ENCODE measurements around the gene DEXI.

- TF ChIP-seq GLIS2 (tag by site-specific recombination; IDR thresholded peaks at IDR 0.05), result no peak
- no peak for TF ChIP-seq ZNF274 (IDR thresholded peaks at IDR 0.05; ENCODE audit: low read length)
- no peak for TF ChIP-seq ZNF274 (tag by site-specific recombination; IDR thresholded peaks at IDR 0.05; ENCODE audit: borderline replicate concordance)
- TF ChIP-seq, protein P1, sequence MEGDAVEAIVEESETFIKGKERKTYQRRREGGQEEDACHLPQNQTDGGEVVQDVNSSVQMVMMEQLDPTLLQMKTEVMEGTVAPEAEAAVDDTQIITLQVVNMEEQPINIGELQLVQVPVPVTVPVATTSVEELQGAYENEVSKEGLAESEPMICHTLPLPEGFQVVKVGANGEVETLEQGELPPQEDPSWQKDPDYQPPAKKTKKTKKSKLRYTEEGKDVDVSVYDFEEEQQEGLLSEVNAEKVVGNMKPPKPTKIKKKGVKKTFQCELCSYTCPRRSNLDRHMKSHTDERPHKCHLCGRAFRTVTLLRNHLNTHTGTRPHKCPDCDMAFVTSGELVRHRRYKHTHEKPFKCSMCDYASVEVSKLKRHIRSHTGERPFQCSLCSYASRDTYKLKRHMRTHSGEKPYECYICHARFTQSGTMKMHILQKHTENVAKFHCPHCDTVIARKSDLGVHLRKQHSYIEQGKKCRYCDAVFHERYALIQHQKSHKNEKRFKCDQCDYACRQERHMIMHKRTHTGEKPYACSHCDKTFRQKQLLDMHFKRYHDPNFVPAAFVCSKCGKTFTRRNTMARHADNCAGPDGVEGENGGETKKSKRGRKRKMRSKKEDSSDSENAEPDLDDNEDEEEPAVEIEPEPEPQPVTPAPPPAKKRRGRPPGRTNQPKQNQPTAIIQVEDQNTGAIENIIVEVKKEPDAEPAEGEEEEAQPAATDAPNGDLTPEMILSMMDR (tag by site-specific recombination; IDR thresholded peaks at IDR 0.05), result no peak
- TF ChIP-seq ZBTB17 (tag by site-specific recombination; IDR thresholded peaks at IDR 0.05), result no peak
- TF ChIP-seq IKZF3 (tag by site-specific recombination; IDR thresholded peaks at IDR 0.05), result no peak
- TF ChIP-seq, protein P2, sequence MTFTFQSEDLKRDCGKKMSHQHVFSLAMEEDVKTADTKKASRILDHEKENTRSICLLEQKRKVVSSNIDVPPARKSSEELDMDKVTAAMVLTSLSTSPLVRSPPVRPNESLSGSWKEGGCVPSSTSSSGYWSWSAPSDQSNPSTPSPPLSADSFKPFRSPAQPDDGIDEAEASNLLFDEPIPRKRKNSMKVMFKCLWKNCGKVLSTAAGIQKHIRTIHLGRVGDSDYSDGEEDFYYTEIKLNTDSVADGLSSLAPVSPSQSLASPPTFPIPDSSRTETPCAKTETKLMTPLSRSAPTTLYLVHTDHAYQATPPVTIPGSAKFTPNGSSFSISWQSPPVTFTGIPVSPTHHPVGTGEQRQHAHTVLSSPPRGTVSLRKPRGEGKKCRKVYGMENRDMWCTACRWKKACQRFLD (tag by site-specific recombination; IDR thresholded peaks at IDR 0.05), result no peak
- no peak for TF ChIP-seq ZNF660 (tag by site-specific recombination; IDR thresholded peaks at IDR 0.05)
These were observed 14.7 kb downstream of the DEXI start for GRCh38 chr16:10927497-10928112.

Data from HEK293 (cell line).